HG03432 (cell line): Measurements from ENCODE around the gene THSD7B.

Experiments used
- ATAC-seq: cut with Tn5 transposase; IDR thresholded peaks from one replicate; pipeline ENCODE4 v1.9.1; 2021; ENCODE audit warnings: mild to moderate bottlenecking, moderate library complexity; ENCODE audit not compliant: unreplicated experiment

Gene THSD7B

DNA sequence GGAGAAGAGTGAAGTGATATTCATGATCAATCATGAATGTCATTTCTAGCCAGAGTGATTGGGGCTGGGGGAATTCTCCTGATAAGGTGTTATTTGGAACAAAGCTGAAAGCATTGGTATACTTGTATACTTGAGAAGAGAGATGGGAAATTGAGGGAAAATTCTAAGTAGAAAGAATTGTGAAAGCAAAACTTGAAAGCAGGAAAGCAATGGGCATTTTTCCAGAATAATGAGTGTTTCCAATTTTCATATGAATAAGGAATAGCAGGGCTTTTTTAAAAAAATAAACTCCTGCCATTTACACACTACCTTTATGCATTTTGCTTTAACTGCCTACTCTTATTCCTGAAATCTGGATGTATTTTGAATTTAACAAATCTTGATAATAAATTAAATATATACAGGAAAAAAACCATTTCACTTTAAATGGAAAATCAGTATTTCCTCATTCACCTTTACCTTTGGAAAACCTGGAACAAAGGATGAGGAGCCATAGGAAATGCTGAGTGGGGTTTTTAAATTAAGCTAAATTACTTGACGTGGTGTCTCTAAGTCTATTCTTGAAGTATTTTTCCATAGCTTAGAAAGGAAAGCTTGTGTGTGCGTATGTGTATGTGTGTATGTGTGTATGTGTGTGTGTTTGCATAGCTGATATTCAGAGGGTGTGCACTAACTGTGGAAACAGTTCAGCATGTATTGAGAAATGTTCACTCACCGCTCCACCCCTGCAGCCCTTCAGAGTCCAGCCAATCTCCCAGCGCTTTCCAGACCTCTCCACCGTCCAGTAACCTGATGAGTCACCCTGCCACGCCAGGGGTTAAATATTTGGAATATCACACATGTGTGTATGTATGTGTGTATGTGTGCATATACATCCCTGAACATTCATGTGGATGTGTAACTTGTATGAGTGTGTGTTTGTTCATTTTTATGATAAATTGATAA is 427.3 kb downstream of the THSD7B start:
- no peak for ATAC-seq

DNA sequence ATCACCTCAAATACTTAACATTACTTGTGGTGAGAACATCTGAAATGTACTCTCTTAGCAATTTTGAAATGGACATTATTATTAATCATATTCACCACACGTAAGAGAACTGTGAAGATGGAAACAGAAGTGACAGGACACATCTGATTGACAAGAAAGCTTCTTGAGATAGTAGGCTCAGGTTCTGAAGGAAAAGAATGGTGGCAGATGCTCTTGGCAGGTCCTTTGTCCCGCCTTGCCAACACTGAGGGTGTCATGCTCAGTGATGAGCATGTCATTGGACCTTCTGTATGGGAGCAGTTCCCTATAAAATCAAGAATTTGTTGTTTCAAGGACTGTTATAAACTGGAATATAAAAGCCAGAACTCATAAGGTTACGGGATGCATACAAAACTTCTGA is 428.1 kb downstream of the THSD7B start:
- no peak for ATAC-seq

GRCh38 chr2:137194111-137194510 is 428.8 kb downstream of the THSD7B start:
- ATAC-seq, result no peak

- ATAC-seq, result no peak
These were observed 434.4 kb downstream of the THSD7B start for GRCh38 chr2:137199751-137200150.

DNA sequence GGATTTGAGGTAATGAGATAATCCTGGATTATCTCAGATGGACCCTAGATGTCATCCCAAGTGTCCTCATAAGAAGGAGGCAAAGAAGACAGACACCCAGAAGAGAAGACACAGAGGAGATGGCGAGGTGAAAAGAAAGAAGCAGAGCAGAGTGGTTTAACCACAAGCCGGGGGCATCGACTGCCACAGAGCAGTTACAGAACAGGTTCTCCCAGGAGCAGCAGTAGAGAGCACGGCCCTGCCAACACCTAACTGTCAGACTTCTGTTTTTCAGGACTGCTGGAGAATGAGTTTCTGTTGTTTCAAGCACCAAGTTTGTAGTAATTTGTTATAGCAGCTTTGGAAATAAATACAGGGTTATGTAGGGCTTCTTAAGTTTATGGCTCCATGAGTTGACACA is 437.0 kb downstream of the THSD7B start:
- no peak for ATAC-seq

- ATAC-seq, result no peak
These were observed 440.0 kb downstream of the THSD7B start for GRCh38 chr2:137205324-137205723.

- no peak for ATAC-seq
These were observed 440.7 kb downstream of the THSD7B start for GRCh38 chr2:137206069-137206468.

- no peak for ATAC-seq
These were observed 441.7 kb downstream of the THSD7B start for GRCh38 chr2:137207030-137207429.

- no peak for ATAC-seq
These were observed 443.1 kb downstream of the THSD7B start for GRCh38 chr2:137208431-137208891.

DNA sequence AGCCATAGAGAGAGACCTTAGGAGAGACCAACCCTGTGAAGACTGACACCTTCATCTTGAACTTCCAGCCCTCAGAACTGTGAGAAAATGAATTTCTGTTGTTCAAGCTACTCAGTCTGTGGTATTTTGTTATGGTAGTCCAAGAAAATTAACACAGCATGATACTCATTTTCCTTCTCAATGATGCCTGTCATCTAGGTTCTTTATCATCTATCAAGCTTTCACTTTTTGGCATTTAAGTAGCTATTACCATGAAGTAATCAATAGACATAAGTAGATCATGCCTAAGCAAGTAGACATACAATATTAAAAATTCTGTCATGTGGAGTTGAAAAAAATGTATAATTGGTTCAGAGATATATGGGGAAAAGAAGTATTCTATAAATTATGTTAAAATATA is 444.7 kb downstream of the THSD7B start:
- no peak for ATAC-seq

DNA sequence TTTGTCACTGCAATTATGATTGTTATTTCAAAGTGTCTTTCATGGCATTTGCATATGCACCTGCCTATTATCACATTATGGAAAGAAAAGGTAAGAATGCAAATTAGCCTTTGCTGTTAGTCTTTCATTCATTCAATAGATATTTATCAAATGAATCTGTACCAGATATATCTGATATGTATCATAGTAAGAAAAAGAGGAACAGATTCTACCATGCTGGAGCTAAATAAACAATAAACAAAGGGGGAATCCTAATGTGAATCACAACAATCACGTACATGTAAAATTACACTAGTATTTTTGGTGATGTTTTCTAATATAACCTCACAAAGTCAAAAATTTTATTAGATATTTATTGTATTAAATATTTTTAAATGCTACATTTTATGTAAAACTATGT is 446.4 kb downstream of the THSD7B start:
- ATAC-seq, result no peak

DNA sequence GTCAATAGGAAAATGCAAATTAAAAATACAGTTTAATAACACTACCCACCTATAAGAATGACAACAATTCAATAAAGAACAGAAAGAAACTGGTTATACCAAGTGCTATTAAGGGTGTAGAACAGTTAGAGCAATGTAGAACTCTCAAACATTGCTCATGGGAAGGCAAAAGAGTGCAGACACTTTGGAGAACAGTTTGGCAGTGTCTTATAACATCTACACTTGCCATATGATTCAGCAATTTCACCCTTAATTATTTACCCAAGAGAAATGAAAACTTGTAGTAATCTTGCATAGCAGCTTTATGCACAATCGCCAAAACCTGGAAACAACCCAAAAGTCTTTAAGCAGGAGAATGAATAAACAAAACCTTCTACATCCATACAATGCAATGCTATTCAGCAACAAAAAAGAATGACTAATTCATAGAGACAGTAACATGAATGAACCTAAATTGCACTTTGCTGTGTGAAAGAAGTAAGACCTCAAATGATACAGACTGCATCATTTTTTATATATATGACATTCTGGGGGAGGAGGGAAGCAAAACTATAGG is 455.2 kb downstream of the THSD7B start:
- no peak for ATAC-seq

DNA sequence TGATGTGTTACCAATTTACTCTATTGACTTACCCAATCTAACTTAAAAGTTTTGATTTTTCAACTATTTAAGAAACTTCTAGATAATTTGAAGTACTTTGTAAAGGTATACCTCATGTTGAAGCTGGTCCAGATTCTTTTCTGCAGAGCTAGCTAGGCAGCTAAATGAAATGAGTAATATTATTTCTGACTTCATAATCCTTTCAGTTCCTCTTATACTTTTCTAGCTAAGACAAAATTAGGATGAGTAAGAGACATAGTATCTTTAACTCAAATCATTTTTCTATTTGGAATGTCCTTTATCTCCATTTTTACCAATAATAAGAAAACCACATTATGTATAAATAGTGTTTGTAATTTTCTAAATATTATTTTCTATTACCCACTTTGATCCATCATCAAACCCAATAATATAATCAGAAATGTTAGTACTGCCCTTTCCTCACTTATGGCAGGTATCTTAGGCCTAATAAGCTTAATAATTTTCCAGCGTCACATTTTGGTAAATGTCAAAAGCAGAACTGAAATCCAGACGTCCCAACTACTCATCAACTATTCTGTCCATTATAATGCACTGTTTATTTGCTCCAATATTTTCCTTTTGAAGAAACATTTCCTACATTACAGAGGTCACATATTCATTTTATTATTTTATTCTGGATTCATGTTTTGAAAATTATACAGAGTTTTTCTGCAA is 456.6 kb downstream of the THSD7B start:
- ATAC-seq, result peak; percentile 72

DNA sequence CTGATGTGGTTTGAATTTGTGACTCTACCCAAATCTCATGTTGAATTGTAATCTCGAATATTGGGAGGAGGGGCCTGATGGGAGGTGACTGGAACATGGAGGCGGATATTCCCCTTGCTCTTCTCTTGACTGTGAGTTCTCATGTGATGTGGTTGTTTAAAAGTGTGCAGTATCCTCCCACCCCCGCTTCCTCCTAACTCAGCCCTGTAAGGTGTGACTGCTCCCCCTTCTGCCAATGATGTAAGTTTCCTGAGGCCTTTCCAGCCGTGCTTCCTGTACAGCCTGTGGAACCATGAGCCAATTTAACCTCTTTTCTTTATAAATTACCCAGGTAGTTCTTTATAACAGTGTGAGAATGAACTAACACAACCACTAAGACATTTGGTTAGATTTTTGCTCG is 458.4 kb downstream of the THSD7B start:
- ATAC-seq, result peak; percentile 54

DNA sequence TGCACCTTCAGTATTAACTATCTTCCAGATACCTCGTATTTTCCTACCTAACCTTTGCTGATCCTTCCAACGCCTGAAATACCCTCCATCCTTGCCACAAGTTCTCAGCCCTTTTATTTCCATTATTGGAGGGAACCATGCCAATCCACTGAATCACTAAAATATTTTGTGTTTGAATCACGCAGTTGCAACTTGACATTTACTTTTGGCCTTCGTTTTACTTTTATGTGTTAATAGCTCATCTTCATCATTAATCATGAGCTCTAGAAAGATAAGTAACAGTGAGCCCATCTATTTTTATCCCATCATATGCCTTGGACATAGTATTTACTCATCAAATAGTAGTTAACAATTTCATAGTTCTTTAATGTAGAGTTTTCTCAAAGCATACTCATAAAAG is 463.2 kb downstream of the THSD7B start:
- ATAC-seq, result no peak

DNA sequence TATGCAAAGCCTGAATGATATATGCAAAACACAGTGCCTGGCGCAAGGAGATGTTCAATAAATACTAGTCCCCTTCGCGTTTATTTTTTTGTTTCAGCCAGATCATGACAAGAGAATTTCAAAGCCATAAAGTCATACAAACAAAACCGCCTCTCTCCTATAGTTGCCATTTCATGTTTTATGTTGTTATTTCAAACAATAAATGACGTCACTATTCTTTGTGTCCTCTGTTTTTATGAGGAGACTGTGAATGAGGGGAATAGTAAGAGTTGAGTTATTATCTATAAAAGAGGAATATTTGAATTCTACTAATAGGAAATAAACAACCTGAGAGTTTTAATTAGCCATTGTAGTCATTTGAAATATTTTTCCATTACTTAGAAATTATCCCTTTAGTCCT is 464.5 kb downstream of the THSD7B start:
- no peak for ATAC-seq

- ATAC-seq, result no peak
These were observed 466.3 kb downstream of the THSD7B start for GRCh38 chr2:137231628-137232027.

GRCh38 chr2:137232076-137232475 is 466.7 kb downstream of the THSD7B start:
- no peak for ATAC-seq

- no peak for ATAC-seq
These were observed 467.7 kb downstream of the THSD7B start for GRCh38 chr2:137233091-137233490.

GRCh38 chr2:137237055-137237454 is 471.7 kb downstream of the THSD7B start:
- no peak for ATAC-seq

DNA sequence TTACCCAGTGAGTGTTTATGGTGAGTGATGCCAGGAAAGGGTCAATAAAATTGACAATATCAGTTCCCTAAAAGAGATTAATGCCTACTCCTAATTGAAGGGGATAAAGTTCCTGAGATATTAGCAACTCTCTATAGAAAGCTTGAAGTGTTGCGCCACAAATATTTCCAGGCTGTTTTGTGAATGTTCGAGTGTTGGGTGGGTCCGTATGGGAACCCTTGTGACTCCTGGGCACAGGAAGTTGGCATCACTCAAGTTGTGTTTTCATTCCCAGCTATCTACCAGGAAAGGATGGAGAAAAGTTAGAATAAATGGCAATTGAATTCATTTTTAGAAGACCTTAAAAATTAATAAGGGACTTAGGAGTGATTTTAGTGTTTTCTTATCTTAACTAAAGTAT is 472.7 kb downstream of the THSD7B start:
- no peak for ATAC-seq
